GM18505 (cell line): ENCODE results near the gene LCNL1.

ENCODE experiments used
- ATAC-seq: cut with Tn5 transposase; IDR thresholded peaks from one replicate; pipeline ENCODE4 v1.9.1; 2021; ENCODE audit not compliant: unreplicated experiment
- POLR2A ChIP-seq: IDR thresholded peaks from 4 replicates; pipeline ENCODE4 v1.6.1; 2011; ENCODE audit warnings: borderline replicate concordance; ENCODE audit not compliant: insufficient read depth, insufficient read length; ENCODE audit errors: extremely low read depth

The LCNL1 gene

DNA sequence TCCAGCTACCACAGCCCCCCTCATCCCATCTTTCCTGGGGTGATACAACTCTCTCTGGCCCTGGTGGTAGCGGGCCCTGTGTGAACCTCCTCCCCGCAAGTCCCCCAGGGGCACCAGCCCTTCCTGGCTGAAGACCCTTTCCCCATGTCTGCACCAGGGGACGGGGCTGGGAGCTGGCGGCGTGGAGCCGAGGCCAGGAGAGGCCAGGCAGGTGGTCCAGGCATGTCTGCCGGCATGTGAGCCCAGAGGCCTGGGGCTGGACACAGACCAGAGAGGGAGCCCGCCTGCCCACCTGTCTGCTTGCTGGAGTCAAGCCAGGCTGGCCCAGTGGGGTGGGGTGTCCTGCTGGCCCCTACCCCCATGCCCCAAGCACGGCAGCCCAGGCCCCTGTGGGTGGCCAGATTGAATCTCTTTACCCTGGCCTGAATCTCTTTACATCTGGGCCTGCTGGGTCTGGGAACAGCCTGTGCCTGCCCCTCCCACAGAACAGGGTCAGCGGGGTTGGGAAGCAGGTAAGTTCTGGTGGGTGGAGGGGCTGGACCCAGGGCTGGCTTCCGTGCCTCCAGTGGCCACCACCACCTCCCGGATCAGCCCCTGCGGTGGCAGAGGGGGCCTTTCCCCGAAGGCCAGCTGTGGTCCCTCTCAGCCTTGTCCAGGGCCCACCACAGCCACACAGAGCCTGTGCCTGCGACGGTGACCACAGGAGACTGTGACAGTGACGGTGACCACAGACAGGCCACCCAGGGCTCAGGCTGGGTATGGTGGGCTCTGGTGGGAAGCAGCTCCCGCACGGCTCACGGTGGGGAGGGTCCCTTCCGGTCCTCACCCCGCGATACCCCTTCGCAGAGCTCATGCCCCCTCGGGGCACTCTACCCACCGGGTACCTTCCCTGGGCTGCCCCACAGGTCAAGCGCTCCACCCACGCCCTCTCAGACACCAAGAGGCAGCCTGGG is 23.6 kb upstream of the LCNL1 start:
- no peak for TF ChIP-seq POLR2A
- ATAC-seq = no peak

DNA sequence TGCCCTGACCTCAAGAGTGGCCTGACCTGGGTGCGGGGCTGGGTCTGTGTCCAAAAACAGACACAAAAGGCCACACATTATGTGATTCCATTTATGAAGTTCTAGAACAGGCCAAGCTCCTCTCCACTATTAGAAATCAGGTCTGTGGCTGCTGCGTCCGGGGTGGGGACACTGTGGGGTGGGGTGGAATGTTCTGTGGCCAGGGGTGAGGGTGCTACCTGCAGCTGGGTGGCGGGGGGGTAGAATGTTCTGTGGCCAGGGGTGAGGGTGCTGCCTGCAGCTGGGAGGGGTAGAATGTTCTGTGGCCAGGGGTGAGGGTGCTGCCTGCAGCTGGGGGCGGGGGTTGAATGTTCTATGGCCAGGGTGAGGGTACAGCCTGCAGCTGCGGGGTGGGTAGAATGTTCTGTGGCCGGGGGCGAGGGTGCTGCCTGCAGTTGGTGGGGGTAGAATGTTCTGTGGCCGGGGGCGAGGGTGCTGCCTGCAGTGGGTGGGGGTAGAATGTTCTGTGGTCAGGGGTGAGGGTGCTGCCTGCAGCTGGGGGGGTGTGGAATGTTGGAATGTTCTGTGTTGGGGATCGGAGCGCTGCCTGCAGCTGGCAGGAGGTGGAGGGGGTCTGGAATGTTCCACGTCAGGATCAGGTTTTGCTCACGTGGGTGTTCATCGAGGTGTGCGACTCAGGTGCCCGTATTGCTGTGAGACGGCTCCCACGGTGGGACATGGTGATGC is 22.4 kb upstream of the LCNL1 start:
- no peak for ATAC-seq
- no peak for TF ChIP-seq POLR2A

GRCh38 chr9:136960938-136961275 is 21.9 kb upstream of the LCNL1 start:
- TF ChIP-seq POLR2A = no peak
- no peak for ATAC-seq

DNA sequence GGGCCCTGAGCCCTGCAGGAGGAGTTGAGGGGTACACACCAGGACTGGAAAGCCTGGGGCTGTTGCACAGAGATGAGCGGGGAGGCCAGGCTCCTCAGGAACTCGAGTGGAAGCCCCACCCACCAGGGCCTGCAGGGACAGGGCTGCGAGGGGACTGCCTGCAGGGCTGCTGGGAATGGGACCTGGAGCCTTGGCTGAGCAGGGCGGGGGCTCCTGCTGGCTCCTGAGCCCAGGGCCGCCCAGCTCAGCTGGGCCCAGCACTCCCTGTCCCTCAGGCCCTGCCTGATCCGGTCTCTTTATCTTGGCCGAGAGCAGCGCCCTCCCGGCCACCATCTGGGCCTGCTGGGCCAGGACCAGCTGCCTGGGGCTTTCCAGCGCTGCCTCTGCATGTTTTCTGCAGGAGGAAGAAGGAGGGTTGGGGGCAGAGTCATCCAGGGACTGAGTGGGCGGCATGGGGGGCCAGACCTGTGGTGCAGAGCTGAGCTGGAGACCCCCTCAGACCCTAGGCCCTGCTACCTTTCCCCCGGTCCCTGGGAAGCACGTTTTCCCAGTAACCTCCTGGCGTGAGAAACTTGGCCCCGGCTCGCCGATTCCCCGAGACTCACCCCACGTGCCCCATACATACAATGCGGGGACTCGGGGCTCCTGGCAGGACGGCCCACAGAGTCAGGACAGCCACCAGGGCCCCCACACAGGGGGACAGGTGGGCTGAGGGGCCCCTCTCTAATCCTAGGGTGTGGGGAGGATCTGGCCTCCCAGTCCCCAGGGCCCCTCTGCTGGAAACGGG is 21.3 kb upstream of the LCNL1 start:
- no peak for TF ChIP-seq POLR2A
- ATAC-seq = no peak

- no peak for TF ChIP-seq POLR2A
- ATAC-seq = no peak
Measured at GRCh38 chr9:136962163-136962562, 20.6 kb upstream of the LCNL1 start.

- no peak for TF ChIP-seq POLR2A
- ATAC-seq = no peak
Measured at GRCh38 chr9:136962701-136963248, 20.0 kb upstream of the LCNL1 start.

DNA sequence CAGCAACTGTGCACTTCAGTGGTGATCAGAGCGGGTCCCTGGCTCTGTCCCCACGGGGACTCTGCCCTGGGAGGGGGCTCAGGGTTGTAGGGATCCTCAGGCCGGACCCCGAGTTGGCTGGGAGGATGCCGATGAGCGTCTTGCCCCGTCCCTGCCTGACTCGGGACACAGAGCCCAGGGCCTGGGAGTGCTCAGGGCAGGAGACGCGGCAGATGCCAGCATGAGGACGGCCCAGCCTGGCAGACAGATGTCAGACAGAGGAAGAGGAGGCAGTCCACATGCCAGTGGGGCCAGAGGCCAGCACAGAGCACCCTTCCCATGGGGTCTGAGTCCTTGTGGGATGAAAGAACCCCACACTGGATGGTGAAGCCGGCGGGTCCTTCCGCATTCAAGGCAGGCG is 19.5 kb upstream of the LCNL1 start:
- ATAC-seq = no peak
- no peak for TF ChIP-seq POLR2A

- no peak for TF ChIP-seq POLR2A
- no peak for ATAC-seq
Measured at GRCh38 chr9:136963751-136964150, 19.0 kb upstream of the LCNL1 start.

GRCh38 chr9:136964171-136964689 is 18.6 kb upstream of the LCNL1 start:
- TF ChIP-seq POLR2A = no peak
- ATAC-seq = no peak

GRCh38 chr9:136964833-136965422 is 17.9 kb upstream of the LCNL1 start:
- no peak for ATAC-seq
- no peak for TF ChIP-seq POLR2A

DNA sequence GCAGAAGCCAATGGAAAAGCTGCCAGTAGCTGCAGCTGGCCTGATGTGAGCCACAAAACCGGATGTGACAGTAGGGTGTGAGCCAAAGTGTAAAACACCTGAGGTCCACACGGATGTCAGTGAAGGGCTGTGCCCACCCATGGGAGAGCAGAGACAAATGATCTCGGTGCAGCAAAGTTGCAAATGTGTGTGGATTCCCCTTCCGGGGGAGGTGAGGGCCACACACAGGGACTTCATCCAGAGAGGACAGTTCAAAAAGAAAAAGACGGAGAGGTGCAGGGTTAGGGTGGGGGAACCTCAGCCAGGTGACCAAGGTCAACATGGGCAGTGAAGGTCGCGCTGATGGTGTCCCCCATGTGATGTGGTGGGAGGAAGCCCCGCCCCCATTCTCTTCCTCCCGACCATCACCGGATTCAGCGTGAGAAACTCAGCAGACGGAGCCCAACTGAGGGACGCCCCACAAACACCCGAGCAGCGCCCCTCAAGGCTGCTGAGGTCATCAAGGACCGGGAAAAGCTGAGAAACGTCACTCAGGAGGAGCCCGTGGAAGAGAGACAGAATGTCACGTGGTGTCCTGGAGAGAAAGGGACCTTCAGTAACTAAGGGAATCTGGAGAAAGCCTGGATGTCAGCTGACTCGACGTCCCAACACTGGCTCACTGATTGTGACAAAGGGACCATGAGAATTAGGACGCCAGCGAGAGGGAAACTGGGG is 16.9 kb upstream of the LCNL1 start:
- no peak for ATAC-seq
- no peak for TF ChIP-seq POLR2A
